Activated B cell treated with CpG ODN at 0.5 μM for 24 hours (primary cell): ENCODE data around the gene PRKACA. TPM values are rescaled to one million over a fixed set of nuclear protein-coding genes. Genes with fewer than 3 reads are reported as not detected.
"Not testable (repeated sequence)": the region's sequence is repeated elsewhere in the genome, so short reads cannot be mapped to it uniquely, and the experiment has no call there.

Source experiments
- ATAC-seq: fragments of 200-7000 bp; cut with Tn5 transposase; one replicate; pipeline ENCODE4 v1.10.0; 2021; ENCODE audit warnings: low read depth, mild to moderate bottlenecking, moderate library complexity
- CTCF ChIA-PET: fragments of 350-600 bp; sonication (Branson Sonifier 250); formaldehyde crosslinking; loops from one replicate; lab custom pipeline; 2021; ENCODE audit warnings: antibody characterized with exemption; lab: Charles Lee
- POLR2A ChIA-PET: fragments of 350-600 bp; sonication (Branson Sonifier 250); formaldehyde crosslinking; loops from one replicate; lab custom pipeline; 2021; ENCODE audit warnings: antibody characterized with exemption; lab: Charles Lee
- DNase-seq: peaks from one replicate; pipeline ENCODE4 v3.0.0; 2022
- H3K27ac Mint-ChIP-seq: one replicate; pipeline ENCODE4 v1.8.0; 2020; ENCODE audit warnings: mixed read lengths
- H3K27me3 Mint-ChIP-seq: one replicate; pipeline ENCODE4 v1.8.0; 2021; ENCODE audit warnings: mixed read lengths
- H3K36me3 Mint-ChIP-seq: one replicate; pipeline ENCODE4 v1.8.0; 2021; ENCODE audit warnings: low read depth, mixed read lengths
- H3K4me1 Mint-ChIP-seq: one replicate; pipeline ENCODE4 v1.8.0; 2021; ENCODE audit warnings: mixed read lengths
- H3K4me3 Mint-ChIP-seq: one replicate; pipeline ENCODE4 v1.8.0; 2020; ENCODE audit warnings: mild to moderate bottlenecking, mixed read lengths
- H3K9me3 Mint-ChIP-seq: one replicate; pipeline ENCODE4 v1.8.0; 2020; ENCODE audit warnings: mixed read lengths
- intact Hi-C: fragments of 100-400 bp; cut with micrococcal nuclease; formaldehyde crosslinking; loops from one replicate; pipeline ENCODE4 v1.15.1; 2024
- total RNA-seq: library from RNA; stranded (reverse); gene quantifications from 2 replicates; pipeline ENCODE4 v1.2.3, GENCODE V29; 2022
- TF ChIP-seq, protein P1 (sequence below): fragments of 200-600 bp; IDR thresholded peaks from one replicate; pipeline ENCODE4 v1.8.0; 2022; ENCODE audit warnings: antibody characterized with exemption, mild to moderate bottlenecking

Gene PRKACA
- total RNA-seq, 1 donor from 2014 or later = 43.7 TPM

DNA sequence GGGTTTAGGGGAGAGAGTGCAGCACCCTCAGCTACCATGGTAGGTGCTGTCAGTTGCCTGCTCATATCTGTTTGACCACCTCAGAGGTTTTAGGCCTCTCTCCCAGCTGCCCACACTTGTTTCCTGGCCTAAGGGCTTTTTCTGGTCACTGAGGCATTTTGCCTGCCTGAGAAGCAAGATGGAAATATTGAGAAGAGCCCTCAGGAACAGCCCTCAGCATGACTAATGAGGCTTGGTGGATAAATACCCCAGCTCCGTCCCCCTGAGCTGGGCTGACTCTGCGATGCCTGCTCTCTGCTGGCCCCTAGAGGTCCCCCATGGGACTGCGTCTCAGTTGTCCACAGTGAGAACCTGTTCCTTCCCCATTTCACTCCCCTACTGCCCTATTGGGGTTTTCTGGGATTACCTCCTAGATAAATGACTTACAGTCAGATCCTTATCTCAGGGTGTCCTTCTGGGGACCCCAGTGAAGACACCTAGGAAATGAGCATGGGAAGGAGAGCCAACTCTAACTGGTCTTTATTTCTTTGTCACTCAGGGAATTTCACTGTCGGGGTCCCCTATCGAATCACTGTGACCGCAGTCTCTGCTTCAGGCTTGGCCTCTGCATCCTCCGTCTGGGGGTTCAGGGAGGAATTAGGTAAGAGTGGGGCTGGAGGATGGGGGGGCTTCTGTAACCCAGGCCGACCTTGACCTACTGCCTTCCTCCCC, 69.0 kb downstream of the PRKACA start:
- ChIA-PET CTCF (interaction anchor here (0.7 to 3.5 kb wide), 13 partner anchors 10 to 173 kb away, joined by 3 to 33 read pairs (median 4); partner anchors contain the start of genes BRME1, CC2D1A, IL27RA and MISP3), POLR2A (interaction anchor here (0.7 to 1.7 kb wide), 4 partner anchors 10 to 201 kb away, joined by 3 to 9 read pairs (median 4); no protein-coding TSS in a partner anchor)
- H3K27me3 Mint-ChIP-seq = no peaks in the 10 kb centered on the region
- peaks cover 62% of the 10 kb centered on the region for H3K36me3 Mint-ChIP-seq
- intact Hi-C loops = loop anchor here (1.0 kb wide), 3 partner anchors 96 to 168 kb away; partner anchors contain the start of gene DCAF15
- no peaks in the 10 kb centered on the region for H3K9me3 Mint-ChIP-seq
- peak; percentile 99 for ATAC-seq
- H3K27ac Mint-ChIP-seq = no peak overlapping the region
- DNase-seq = peak; percentile 71
- H3K4me1 Mint-ChIP-seq = no peaks in the 10 kb centered on the region
- H3K4me3 Mint-ChIP-seq = no peak overlapping the region
- TF ChIP-seq, protein P1, sequence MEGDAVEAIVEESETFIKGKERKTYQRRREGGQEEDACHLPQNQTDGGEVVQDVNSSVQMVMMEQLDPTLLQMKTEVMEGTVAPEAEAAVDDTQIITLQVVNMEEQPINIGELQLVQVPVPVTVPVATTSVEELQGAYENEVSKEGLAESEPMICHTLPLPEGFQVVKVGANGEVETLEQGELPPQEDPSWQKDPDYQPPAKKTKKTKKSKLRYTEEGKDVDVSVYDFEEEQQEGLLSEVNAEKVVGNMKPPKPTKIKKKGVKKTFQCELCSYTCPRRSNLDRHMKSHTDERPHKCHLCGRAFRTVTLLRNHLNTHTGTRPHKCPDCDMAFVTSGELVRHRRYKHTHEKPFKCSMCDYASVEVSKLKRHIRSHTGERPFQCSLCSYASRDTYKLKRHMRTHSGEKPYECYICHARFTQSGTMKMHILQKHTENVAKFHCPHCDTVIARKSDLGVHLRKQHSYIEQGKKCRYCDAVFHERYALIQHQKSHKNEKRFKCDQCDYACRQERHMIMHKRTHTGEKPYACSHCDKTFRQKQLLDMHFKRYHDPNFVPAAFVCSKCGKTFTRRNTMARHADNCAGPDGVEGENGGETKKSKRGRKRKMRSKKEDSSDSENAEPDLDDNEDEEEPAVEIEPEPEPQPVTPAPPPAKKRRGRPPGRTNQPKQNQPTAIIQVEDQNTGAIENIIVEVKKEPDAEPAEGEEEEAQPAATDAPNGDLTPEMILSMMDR = no peak

GRCh38 chr19:14047866-14048265, 69.7 kb downstream of the PRKACA start:
- not testable (repeated sequence) for DNase-seq
- intact Hi-C loops = loop anchor here (1.0 kb wide), 3 partner anchors 96 to 168 kb away; partner anchors contain the start of gene DCAF15

GRCh38 chr19:14042659-14043608, 74.6 kb downstream of the PRKACA start:
- peak; percentile 80 for ATAC-seq
- H3K9me3 Mint-ChIP-seq, DNase-seq, H3K4me3 Mint-ChIP-seq, H3K27me3 Mint-ChIP-seq: not testable (repeated sequence)
- Mint-ChIP-seq H3K27ac (peak overlapping the region; percentile 63), H3K4me1 (peaks cover 13% of the 10 kb centered on the region), H3K36me3 (peaks cover 67% of the 10 kb centered on the region)
- intact Hi-C loops = loop anchor here (1.0 kb wide), 1 partner anchor 163 kb away; no protein-coding TSS in a partner anchor
- ChIA-PET POLR2A (interaction anchor here (0.6 to 2.0 kb wide), 5 partner anchors 11 to 137 kb away, joined by 3 to 9 read pairs (median 5); partner anchors contain the start of genes BRME1, CC2D1A, DCAF15 and IL27RA), CTCF (interaction anchor here (0.7 to 1.9 kb wide), 8 partner anchors 10 to 206 kb away, joined by 3 to 10 read pairs (median 3); partner anchors contain the start of gene DCAF15)

More at GRCh38 chr19:14047866-14048265, 69.7 kb downstream of the PRKACA start:
- not testable (repeated sequence) for H3K4me3 Mint-ChIP-seq, ATAC-seq, H3K4me1 Mint-ChIP-seq, H3K9me3 Mint-ChIP-seq, H3K27ac Mint-ChIP-seq, H3K27me3 Mint-ChIP-seq
- H3K36me3 Mint-ChIP-seq = peaks cover 63% of the 10 kb centered on the region
- POLR2A ChIA-PET = interaction anchor here (0.7 to 1.7 kb wide), 4 partner anchors 41 to 200 kb away, joined by 3 to 5 read pairs (median 3); no protein-coding TSS in a partner anchor
- CTCF ChIA-PET = interaction anchor here (0.7 to 3.5 kb wide), 13 partner anchors 10 to 172 kb away, joined by 3 to 33 read pairs (median 4); partner anchors contain the start of genes BRME1, CC2D1A, IL27RA and MISP3

Other genes starting within 250 kb of the PRKACA start
- not detected in 2 replicates for gene NANOS3, start 240.6 kb downstream of the PRKACA start, total RNA-seq
- gene BRME1, start 211.6 kb downstream of the PRKACA start, total RNA-seq = 1.2 and 2.0 TPM in 2 replicates
- 32.4 and 35.6 TPM in 2 replicates for gene CC2D1A, start 211.6 kb downstream of the PRKACA start, total RNA-seq
- gene PODNL1, start 179.3 kb downstream of the PRKACA start, total RNA-seq = 0.44 TPM in 1 of 2 replicates, not detected in the other
- gene DCAF15, start 165.3 kb downstream of the PRKACA start, total RNA-seq = 71.4 and 83.4 TPM in 2 replicates
- 19.0 and 19.9 TPM in 2 replicates for gene RFX1, start 111.4 kb downstream of the PRKACA start, total RNA-seq
- not detected in 2 replicates for gene RLN3, start 89.6 kb downstream of the PRKACA start, total RNA-seq
- gene IL27RA, start 86.0 kb downstream of the PRKACA start, total RNA-seq = 34.5 and 34.6 TPM in 2 replicates
- not detected in 2 replicates for gene PALM3, start 55.7 kb downstream of the PRKACA start, total RNA-seq
- 0.15 and 0.18 TPM in 2 replicates for gene MISP3, start 45.0 kb downstream of the PRKACA start, total RNA-seq
- not detected in 2 replicates for gene C19orf67, start 32.0 kb downstream of the PRKACA start, total RNA-seq
- gene SAMD1, start 27.0 kb downstream of the PRKACA start, total RNA-seq = 32.7 and 36.0 TPM in 2 replicates
- 3.4 and 3.7 TPM in 2 replicates for gene ASF1B, start 18.8 kb upstream of the PRKACA start, total RNA-seq
- gene ADGRL1, start 88.4 kb upstream of the PRKACA start, total RNA-seq = 1.4 and 2.7 TPM in 2 replicates